Ishikawa (cell line): Measurements from ENCODE around the gene ZNF609.

Experiments used
- CEBPB ChIP-seq: IDR thresholded peaks from 2 replicates; pipeline ENCODE4 v1.6.1; 2012
- YY1 ChIP-seq: IDR thresholded peaks from 2 replicates; pipeline ENCODE4 v1.6.1; 2012; ENCODE audit warnings: low read depth
- TF ChIP-seq, protein P1 (sequence below): IDR thresholded peaks from 2 replicates; pipeline ENCODE4 v1.6.1; 2012; ENCODE audit warnings: low read depth, mild to moderate bottlenecking

DNA sequence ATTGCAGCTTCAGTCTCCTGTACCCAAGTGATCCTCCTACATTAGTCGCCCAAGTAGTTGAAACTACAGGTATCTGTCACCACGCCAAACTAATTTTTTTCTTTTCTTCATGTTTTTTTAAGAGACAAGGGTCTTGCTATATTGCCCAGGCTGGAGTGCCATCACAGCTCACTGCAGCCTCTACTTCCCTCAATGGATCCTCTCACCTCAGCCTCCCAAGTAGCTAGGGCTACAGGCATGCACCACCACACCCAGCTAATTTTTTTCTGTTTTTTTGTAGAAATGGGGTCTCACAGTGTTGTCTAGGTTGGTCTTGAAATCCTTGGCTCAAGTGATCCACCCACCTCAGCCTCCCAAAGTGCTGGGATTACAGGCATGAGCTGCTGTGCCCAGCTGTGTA is 89.5 kb downstream of the ZNF609 start:
- TF ChIP-seq CEBPB, result no peak
- TF ChIP-seq, protein P1, sequence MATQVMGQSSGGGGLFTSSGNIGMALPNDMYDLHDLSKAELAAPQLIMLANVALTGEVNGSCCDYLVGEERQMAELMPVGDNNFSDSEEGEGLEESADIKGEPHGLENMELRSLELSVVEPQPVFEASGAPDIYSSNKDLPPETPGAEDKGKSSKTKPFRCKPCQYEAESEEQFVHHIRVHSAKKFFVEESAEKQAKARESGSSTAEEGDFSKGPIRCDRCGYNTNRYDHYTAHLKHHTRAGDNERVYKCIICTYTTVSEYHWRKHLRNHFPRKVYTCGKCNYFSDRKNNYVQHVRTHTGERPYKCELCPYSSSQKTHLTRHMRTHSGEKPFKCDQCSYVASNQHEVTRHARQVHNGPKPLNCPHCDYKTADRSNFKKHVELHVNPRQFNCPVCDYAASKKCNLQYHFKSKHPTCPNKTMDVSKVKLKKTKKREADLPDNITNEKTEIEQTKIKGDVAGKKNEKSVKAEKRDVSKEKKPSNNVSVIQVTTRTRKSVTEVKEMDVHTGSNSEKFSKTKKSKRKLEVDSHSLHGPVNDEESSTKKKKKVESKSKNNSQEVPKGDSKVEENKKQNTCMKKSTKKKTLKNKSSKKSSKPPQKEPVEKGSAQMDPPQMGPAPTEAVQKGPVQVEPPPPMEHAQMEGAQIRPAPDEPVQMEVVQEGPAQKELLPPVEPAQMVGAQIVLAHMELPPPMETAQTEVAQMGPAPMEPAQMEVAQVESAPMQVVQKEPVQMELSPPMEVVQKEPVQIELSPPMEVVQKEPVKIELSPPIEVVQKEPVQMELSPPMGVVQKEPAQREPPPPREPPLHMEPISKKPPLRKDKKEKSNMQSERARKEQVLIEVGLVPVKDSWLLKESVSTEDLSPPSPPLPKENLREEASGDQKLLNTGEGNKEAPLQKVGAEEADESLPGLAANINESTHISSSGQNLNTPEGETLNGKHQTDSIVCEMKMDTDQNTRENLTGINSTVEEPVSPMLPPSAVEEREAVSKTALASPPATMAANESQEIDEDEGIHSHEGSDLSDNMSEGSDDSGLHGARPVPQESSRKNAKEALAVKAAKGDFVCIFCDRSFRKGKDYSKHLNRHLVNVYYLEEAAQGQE, result no peak
- TF ChIP-seq YY1, result no peak
